HEK293 (cell line): Measurements from ENCODE around the gene FSIP1.

ENCODE experiments used
- CTCF ChIA-PET: fragments of 350-600 bp; formaldehyde crosslinking; extraction: SDS; loops from one replicate; lab custom pipeline; 2021; ENCODE audit warnings: antibody characterized with exemption; lab: Yijun Ruan, JAX
- POLR2A ChIA-PET: fragments of 300-600 bp; formaldehyde crosslinking; extraction: SDS; loops from one replicate; lab custom pipeline; 2020; ENCODE audit warnings: antibody characterized with exemption, inconsistent platforms; lab: Yijun Ruan, JAX
- H3K27ac ChIP-seq: fragments of 200-500 bp; sonication (Bioruptor generic); 2 replicates; pipeline ENCODE4 v1.5.1; 2014; ENCODE audit warnings: low read depth, low read length, control low read depth, inconsistent platforms; ENCODE audit errors: extremely low read depth
- H3K36me3 ChIP-seq, 2 experiments: fragments of 200-500 bp in 1 of 2; sonication (Bioruptor generic) in 1 of 2; 1 replicate in 1 of 2; 2 replicates in 1 of 2; pipeline ENCODE4 v1.5.1; 2014 to 2017; ENCODE audit warnings: inconsistent platforms in 2 of 2, low read length in 2 of 2; ENCODE audit not compliant: control insufficient read depth in 2 of 2, insufficient read depth in 1 of 2
- H3K4me1 ChIP-seq: fragments of 200-500 bp; sonication (Bioruptor generic); 2 replicates; pipeline ENCODE4 v1.5.1; 2014; ENCODE audit warnings: mild to moderate bottlenecking, low read length, inconsistent platforms; ENCODE audit not compliant: control insufficient read depth, insufficient read depth
- H3K4me3 ChIP-seq: 2 replicates; pipeline ENCODE4 v1.5.1; 2011; ENCODE audit warnings: low read depth, mild to moderate bottlenecking, control low read depth, low read length, moderate library complexity
- H3K9me3 ChIP-seq: fragments of 200-500 bp; sonication (Bioruptor generic); 2 replicates; pipeline ENCODE4 v1.5.1; 2014; ENCODE audit warnings: low read depth, low read length, inconsistent platforms; ENCODE audit not compliant: control insufficient read depth, insufficient read depth
- BCL11A ChIP-seq: fragments of 450-650 bp; formaldehyde crosslinking; IDR thresholded peaks from 2 replicates; pipeline ENCODE4 v1.5.1; 2016; ENCODE audit warnings: low read depth, missing biosample characterization, missing genetic modification characterization
- HOXA7 ChIP-seq: sonication (generic); formaldehyde crosslinking; IDR thresholded peaks from 2 replicates; pipeline ENCODE4 v1.8.1; 2022; ENCODE audit warnings: missing genetic modification reagents, borderline replicate concordance
- KLF8 ChIP-seq: fragments of 450-650 bp; formaldehyde crosslinking; IDR thresholded peaks from 2 replicates; pipeline ENCODE4 v1.5.1; 2016; ENCODE audit warnings: missing biosample characterization, missing genetic modification characterization
- OVOL3 ChIP-seq: fragments of 450-650 bp; formaldehyde crosslinking; IDR thresholded peaks from 2 replicates; pipeline ENCODE4 v1.5.1; 2016; ENCODE audit warnings: missing biosample characterization, missing genetic modification characterization
- SCRT2 ChIP-seq: fragments of 450-650 bp; formaldehyde crosslinking; IDR thresholded peaks from 2 replicates; pipeline ENCODE4 v1.5.1; 2016; ENCODE audit warnings: missing biosample characterization, missing genetic modification characterization
- TCF7L2 ChIP-seq: IDR thresholded peaks from 2 replicates; pipeline ENCODE4 v1.6.1; 2011; ENCODE audit warnings: low read depth, mild to moderate bottlenecking, inconsistent platforms, low read length, moderate library complexity, borderline replicate concordance
- ZBTB48 ChIP-seq: fragments of 450-650 bp; formaldehyde crosslinking; IDR thresholded peaks from 2 replicates; pipeline ENCODE4 v1.5.1; 2016; ENCODE audit warnings: missing biosample characterization, missing genetic modification characterization
- ZNF10 ChIP-seq: fragments of 450-650 bp; formaldehyde crosslinking; IDR thresholded peaks from 2 replicates; pipeline ENCODE4 v1.5.1; 2017; ENCODE audit warnings: missing biosample characterization, missing genetic modification characterization
- ZNF19 ChIP-seq: fragments of 450-650 bp; formaldehyde crosslinking; IDR thresholded peaks from 2 replicates; pipeline ENCODE4; 2016; ENCODE audit warnings: missing biosample characterization, missing genetic modification characterization, low read depth
- ZNF2 ChIP-seq: fragments of 450-650 bp; formaldehyde crosslinking; IDR thresholded peaks from 2 replicates; pipeline ENCODE4 v1.5.1; 2016; ENCODE audit warnings: missing biosample characterization, missing genetic modification characterization
- ZNF202 ChIP-seq: fragments of 450-650 bp; formaldehyde crosslinking; IDR thresholded peaks from 2 replicates; pipeline ENCODE4 v1.5.1; 2016; ENCODE audit warnings: missing biosample characterization, missing genetic modification characterization, borderline replicate concordance
- ZNF221 ChIP-seq: fragments of 450-650 bp; formaldehyde crosslinking; IDR thresholded peaks from 2 replicates; pipeline ENCODE4 v1.5.1; 2017; ENCODE audit warnings: missing biosample characterization, missing genetic modification characterization, borderline replicate concordance
- ZNF473 ChIP-seq: fragments of 450-650 bp; formaldehyde crosslinking; IDR thresholded peaks from 2 replicates; pipeline ENCODE4 v1.5.1; 2017; ENCODE audit warnings: missing biosample characterization, missing genetic modification characterization
- ZNF555 ChIP-seq: fragments of 450-650 bp; formaldehyde crosslinking; conservative IDR thresholded peaks from 2 replicates; pipeline ENCODE4 v1.5.1; 2017; ENCODE audit warnings: missing biosample characterization, mild to moderate bottlenecking, missing genetic modification characterization, inconsistent platforms
- ZNF610 ChIP-seq: fragments of 450-650 bp; formaldehyde crosslinking; IDR thresholded peaks from 2 replicates; pipeline ENCODE4 v1.5.1; 2016; ENCODE audit warnings: missing biosample characterization, missing genetic modification characterization, borderline replicate concordance
- ZNF658 ChIP-seq: fragments of 450-650 bp; formaldehyde crosslinking; IDR thresholded peaks from 2 replicates; pipeline ENCODE4; 2016; ENCODE audit warnings: missing biosample characterization, missing genetic modification characterization
- ZNF677 ChIP-seq: fragments of 450-650 bp; IDR thresholded peaks from 2 replicates; pipeline ENCODE4 v1.5.0; 2018; ENCODE audit warnings: missing biosample characterization, mild to moderate bottlenecking, missing genetic modification characterization, moderate library complexity
- ZNF830 ChIP-seq: fragments of 450-650 bp; IDR thresholded peaks from 2 replicates; pipeline ENCODE4 v1.5.0; 2018; ENCODE audit warnings: missing biosample characterization, missing genetic modification characterization, low read depth, mild to moderate bottlenecking, moderate library complexity
- TF ChIP-seq, protein P1 (sequence below): fragments of 450-650 bp; formaldehyde crosslinking; IDR thresholded peaks from 2 replicates; pipeline ENCODE4 v1.5.1; 2017; ENCODE audit warnings: missing biosample characterization, missing genetic modification characterization
- TF ChIP-seq, protein P2 (sequence below): fragments of 450-650 bp; formaldehyde crosslinking; IDR thresholded peaks from 2 replicates; pipeline ENCODE4 v1.5.1; 2017; ENCODE audit warnings: missing biosample characterization, missing genetic modification characterization

The FSIP1 gene

DNA sequence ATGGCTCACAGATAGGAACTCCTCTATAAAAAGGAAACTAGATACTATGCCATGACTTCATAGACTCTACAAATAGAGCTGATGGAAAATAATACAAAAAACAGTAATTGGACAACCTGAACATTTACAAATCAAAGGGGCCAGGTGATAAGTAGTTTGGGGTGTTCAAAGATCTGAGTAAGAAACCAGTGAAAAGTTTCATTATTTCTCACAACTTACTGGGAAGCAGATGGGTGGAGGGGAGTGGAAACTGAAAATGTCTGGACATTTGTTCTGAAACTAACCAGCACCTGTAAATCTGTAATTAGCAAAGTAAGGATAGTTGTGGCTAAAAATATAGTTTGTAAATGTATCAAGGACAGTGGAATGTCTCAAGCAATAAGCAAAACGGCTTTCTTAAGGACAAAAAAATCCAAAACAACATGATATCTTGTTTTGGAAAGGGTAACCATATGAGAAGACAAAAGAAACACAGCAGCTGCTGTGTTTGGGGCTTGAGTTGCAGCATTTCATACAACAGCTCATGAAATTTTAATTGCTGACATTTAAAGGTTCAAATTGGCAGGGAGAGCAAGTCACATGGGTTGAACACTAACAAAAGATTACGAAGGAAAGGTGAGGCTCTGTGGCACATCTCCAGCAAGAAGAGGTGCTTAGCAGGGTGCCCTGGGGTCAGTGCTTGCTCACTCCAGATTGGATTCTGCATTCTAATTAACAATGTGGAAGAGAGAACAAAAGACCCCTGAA is 228.5 kb downstream of the FSIP1 start:
- TF ChIP-seq ZNF202 (tag by site-specific recombination) (no peak), TCF7L2 (no peak), ZNF677 (tag by site-specific recombination) (no peak)
- ChIA-PET CTCF (no interaction called here), POLR2A (no interaction called here)
- Histone ChIP-seq H3K9me3 (no peaks in the 10 kb centered on the region), H3K4me3 (no peak overlapping the region), H3K36me3 (no peaks in the 10 kb centered on the region), H3K4me1 (0 out of 2 replicates have a peak, but pooled peaks cover 3% of the 10 kb centered on the region), H3K27ac (no peak overlapping the region)

DNA sequence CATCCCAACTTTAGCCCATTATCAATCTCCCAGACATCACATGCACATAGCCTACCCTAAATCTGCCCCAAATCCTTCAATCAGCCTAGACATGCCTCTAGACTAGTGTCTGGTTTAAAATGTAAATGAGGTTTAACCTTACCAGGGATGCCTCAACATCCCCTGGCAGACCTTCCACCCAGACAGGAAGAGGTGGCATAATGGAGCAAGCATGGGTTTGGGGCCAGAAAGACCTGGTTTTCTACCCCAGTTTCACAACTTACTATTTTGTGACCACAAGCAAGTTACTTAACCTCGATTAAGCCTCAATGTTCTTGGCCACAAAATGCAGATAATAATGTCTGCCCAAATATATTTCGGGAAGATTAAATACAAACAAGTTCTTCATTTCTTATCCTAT is 230.1 kb downstream of the FSIP1 start:
- TF ChIP-seq KLF8 (tag by site-specific recombination) = no peak
- TF ChIP-seq, all 188 proteins: peak for 0
- POLR2A ChIA-PET = no interaction called here
- CTCF ChIA-PET = no interaction called here

DNA sequence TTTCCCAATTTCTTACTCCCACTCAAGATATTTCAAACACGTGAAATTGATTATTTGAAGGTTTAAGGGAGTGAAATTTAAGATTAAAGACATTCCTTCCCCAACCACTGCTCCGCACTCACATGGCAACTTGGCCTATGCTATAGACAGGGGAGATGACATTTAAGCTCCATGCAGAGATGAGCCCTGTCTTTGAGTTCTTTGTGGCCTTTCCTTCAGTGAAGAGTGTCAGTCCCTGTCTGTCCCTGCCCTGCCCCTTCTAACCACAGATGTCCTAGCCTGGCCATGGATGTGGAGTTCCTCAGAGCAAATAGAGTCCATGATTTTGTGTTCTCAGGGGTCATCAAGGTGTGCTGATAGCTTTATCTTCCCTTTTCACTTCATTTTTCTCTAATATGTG is 231.2 kb downstream of the FSIP1 start:
- Histone ChIP-seq H3K27ac (no peak overlapping the region), H3K36me3 (no peaks in the 10 kb centered on the region), H3K9me3 (no peaks in the 10 kb centered on the region), H3K4me1 (0 out of 2 replicates have a peak, but pooled peaks cover 3% of the 10 kb centered on the region)
- ChIA-PET POLR2A (no interaction called here), CTCF (no interaction called here)
- no peak for TF ChIP-seq ZNF473 (tag by site-specific recombination)
- no peak for TF ChIP-seq ZNF610
- no peak for TF ChIP-seq ZNF555 (tag by site-specific recombination)
- TF ChIP-seq, protein P1, sequence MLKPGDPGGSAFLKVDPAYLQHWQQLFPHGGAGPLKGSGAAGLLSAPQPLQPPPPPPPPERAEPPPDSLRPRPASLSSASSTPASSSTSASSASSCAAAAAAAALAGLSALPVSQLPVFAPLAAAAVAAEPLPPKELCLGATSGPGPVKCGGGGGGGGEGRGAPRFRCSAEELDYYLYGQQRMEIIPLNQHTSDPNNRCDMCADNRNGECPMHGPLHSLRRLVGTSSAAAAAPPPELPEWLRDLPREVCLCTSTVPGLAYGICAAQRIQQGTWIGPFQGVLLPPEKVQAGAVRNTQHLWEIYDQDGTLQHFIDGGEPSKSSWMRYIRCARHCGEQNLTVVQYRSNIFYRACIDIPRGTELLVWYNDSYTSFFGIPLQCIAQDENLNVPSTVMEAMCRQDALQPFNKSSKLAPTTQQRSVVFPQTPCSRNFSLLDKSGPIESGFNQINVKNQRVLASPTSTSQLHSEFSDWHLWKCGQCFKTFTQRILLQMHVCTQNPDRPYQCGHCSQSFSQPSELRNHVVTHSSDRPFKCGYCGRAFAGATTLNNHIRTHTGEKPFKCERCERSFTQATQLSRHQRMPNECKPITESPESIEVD (tag by site-specific recombination) = no peak
- TF ChIP-seq ZNF2 (tag by site-specific recombination) = no peak
- TF ChIP-seq ZNF658 (tag by site-specific recombination) = no peak
- TF ChIP-seq SCRT2 (tag by site-specific recombination) = no peak
- no peak for TF ChIP-seq BCL11A
- TF ChIP-seq ZBTB48 (tag by site-specific recombination) = no peak
- no peak for TF ChIP-seq ZNF10
- TF ChIP-seq HOXA7 (CRISPR knock-in tag) = no peak
- TF ChIP-seq OVOL3 (tag by site-specific recombination) = no peak
- no peak for TF ChIP-seq ZNF830 (tag by site-specific recombination)
- no peak for TF ChIP-seq ZNF221 (tag by site-specific recombination)
- TF ChIP-seq ZNF19 (tag by site-specific recombination) = no peak
- TF ChIP-seq, protein P2, sequence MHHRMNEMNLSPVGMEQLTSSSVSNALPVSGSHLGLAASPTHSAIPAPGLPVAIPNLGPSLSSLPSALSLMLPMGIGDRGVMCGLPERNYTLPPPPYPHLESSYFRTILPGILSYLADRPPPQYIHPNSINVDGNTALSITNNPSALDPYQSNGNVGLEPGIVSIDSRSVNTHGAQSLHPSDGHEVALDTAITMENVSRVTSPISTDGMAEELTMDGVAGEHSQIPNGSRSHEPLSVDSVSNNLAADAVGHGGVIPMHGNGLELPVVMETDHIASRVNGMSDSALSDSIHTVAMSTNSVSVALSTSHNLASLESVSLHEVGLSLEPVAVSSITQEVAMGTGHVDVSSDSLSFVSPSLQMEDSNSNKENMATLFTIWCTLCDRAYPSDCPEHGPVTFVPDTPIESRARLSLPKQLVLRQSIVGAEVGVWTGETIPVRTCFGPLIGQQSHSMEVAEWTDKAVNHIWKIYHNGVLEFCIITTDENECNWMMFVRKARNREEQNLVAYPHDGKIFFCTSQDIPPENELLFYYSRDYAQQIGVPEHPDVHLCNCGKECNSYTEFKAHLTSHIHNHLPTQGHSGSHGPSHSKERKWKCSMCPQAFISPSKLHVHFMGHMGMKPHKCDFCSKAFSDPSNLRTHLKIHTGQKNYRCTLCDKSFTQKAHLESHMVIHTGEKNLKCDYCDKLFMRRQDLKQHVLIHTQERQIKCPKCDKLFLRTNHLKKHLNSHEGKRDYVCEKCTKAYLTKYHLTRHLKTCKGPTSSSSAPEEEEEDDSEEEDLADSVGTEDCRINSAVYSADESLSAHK (tag by site-specific recombination) = no peak
- TF ChIP-seq, all 188 proteins: peak for 0
- H3K4me3 ChIP-seq = no peak overlapping the region

More for the DNA sequence above, 230.1 kb downstream of the FSIP1 start:
- Histone ChIP-seq H3K36me3 (no peaks in the 10 kb centered on the region), H3K27ac (no peak overlapping the region), H3K4me3 (no peak overlapping the region), H3K9me3 (no peaks in the 10 kb centered on the region), H3K4me1 (0 out of 2 replicates have a peak, but pooled peaks cover 3% of the 10 kb centered on the region)
